Activated CD8-positive, alpha-beta memory T cell treated with anti-CD3 and anti-CD28 coated beads, Interleukin-2, amount 50 U/mL, for 48 hours (primary cell): ENCODE data around the gene ATG4B.

ENCODE experiments used
- DNase-seq: peaks from one replicate; pipeline ENCODE4 v3.0.0-alpha.2; 2020

Gene ATG4B

GRCh38 chr2:241695651-241696050 lies 58.2 kb downstream of the ATG4B start:
- no peak for DNase-seq

- no peak for DNase-seq
Measured at GRCh38 chr2:241701149-241701398, 63.6 kb downstream of the ATG4B start.

DNA sequence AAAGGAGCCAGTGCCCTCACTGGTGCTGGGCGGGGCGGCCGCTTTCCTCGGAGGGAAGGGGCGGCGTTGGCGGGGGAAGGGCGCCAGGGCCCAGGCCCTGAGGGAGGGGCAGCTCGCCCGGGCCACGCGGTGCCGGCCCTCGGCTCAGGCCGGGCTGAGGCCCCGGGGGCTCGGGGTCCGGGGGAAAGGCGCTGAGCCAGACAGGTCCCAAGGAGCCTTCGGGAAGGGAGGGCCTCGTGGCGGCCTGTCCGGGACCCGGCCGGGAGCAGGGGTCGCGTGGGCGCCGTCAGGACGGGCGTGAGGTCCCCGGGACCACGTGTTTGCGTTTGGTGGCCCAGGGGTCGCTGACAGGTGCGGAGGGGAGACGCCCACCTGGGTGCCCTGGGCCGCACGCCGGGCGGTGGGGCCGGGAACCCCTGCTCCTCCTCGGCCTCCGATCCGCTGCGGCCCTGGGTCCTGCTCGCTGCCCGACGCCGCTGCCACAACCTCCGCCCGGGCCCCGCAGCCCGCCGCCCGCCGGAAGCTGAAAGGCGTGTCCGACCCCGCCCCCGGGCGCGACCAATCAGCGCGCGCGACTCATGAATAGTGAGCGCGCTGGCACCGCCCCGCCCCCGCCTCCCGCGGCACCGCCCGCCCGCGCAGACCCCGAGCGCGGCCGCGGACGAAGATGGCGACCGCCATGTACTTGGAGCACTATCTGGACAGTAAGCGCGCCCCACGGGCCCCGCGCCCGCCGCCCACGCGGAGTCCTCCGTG lies 64.1 kb downstream of the ATG4B start, which contains the start of gene ING5:
ING5 (plus strand) TSS at position 641 of the 756 bp plus-strand sequence; CDS start at position 668, 27 bp downstream.
- DNase-seq, result peak; percentile 99

DNA sequence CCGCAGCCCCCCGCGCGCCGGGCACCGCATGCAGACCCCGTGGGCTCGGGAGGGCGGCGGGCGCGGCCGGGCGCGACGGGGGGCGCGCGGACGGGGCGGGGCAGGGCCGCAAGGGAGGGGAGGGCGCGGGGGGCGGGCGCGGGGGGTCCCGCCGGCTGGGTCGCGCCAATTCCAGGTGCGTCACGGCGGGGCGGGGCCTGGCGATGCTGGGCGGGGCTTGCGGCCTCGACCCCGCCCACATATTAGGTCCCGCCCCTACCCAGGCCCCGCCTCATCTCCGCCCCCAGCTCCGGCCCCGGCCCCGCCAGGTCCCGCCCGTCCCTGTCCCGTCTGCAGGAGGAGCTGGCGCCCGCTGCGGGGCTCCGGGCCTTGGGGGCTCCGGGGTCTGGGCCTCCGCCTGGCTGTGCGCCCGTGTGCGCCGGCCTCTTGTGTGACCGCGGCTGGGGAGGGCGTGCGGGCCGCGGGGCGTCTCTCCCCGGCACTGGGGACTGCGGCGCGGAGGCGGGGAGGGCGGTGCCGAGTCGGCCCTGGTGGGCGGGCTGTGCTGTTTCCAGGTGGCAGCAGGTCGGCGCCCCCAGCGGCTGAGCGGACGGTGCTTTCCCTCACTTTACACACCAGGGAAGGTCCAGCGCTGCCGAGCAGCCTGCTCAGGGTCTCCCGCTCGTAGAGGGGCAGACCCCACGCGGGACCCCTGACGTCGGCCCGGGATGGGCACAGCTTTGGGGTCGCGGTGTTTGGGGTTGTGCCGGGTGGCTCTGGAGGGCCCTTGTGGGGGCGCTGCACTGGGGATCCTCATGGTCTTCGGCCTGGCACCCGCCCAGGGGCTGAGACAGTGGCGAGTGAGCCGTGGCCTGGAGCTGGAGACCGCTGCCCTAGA lies 64.9 kb downstream of the ATG4B start:
- DNase-seq, result peak; percentile 98

DNA sequence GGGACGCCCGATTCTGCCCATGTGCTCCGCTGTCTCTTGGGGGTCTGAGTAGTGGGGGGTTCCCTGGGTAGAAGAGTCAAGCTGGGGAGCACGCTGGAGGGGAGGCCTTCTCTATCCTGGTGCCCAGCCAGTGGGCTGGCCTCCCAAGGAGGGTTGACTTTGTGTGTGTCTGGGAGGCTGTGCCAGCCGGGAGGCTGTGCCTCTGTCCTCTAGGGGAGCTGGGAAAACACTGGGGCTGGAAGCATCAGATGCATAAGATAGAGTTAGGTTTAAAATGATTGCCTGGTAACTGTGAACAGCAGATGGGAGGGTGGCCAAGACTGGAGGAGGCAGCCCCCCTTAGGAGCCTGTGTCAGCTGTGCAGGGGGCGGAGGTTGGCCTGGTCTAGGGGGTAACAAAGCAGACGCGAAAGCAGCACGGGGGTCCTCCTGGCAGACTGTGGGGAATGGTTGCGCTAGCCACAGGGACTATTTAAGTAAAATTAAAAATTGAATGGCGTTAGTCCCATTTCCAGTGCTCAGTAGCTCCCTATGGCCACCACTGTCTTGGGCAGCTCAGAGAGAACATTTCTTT lies 65.6 kb downstream of the ATG4B start:
- DNase-seq, result no peak

DNA sequence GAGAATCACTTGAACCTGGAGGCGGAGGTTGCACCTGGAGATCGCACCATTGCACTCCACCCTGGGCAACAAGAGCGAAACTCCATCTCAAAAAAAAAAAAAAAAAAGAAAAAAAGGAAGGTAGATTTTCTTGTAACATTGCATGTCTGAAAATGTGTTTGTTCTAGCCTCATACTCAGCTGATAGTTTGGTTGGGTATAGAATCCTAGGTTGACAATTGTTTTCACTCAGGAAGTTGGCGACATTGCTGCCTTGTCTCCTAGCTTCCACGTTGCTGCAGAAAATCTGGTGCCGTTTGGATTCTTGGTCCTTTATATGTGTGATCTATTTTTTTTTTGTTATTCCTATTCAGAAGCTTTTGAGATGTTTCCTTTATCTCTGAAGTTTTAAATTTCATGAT lies 69.0 kb downstream of the ATG4B start:
- no peak for DNase-seq

GRCh38 chr2:241708879-241709278 lies 71.4 kb downstream of the ATG4B start:
- no peak for DNase-seq

DNA sequence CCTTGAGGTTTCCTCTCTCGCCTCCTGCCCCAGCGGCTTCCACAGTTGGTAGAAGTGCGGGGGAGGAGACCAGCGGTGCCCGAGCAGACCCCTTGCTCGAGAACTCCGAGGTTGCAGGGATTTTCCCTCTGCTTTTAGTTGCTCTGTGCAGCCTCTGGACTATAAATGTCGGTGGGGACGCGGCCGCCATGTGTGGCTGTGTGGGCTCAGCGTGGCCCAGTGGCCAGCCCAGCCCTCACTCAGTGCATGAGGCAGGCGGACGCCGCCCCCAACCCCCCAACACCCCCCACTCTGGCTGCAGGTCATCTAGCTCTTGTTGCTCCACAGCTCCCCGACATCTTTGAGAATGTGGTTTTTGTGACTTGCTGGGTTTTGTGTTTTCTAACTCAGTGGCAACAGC lies 81.6 kb downstream of the ATG4B start:
- DNase-seq, result no peak

DNA sequence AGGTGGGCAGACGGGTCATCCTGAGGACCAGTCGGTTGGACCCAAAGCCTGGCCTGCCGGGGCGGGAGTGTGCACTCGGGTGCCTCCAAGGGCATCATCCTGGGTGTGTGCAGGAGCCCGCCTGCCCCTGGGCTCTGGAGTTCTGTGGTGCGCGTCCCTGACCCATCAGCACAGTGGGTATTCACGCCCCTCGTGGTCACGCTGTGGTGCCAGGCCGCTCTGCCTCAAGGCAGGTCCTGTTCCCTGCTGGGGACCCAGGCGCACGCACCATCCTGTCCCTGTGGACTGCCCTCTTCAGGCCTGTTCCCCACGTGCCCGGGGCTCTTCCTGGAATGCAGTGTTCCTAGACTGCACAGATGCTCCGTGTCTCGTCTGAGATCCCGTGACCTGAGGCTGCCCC lies 82.6 kb downstream of the ATG4B start:
- DNase-seq, result no peak

- DNase-seq, result no peak
Measured at GRCh38 chr2:241720560-241720959, 83.1 kb downstream of the ATG4B start.

DNA sequence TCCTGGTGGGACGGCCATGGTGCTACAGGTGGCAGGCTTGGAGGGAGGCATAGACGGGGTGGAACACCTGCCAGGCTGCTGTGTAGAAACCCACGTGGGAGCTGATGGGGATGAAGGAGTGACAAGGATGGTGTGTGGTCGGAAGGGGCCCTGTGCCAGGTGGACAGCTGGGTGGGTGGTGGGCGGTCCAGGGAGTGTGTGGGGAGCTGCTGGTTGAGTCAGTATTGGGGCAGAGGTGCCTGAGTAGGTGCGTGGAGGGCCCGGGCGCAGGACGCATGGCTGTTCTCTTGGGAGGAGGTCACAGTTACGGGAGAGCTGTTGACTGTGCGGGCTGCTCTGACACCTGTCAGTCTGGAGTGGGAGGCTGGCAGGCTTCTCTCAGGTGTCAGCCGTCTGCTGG lies 84.4 kb downstream of the ATG4B start:
- no peak for DNase-seq

- DNase-seq, result no peak
Measured at GRCh38 chr2:241722896-241723454, 85.5 kb downstream of the ATG4B start.
